K562 (cell line): ENCODE results near the gene PAFAH2. TPM values are rescaled to one million over a fixed set of nuclear protein-coding genes. Genes with fewer than 3 reads are reported as not detected.

Source experiments
- ATAC-seq: fragments of 200-7000 bp; cut with Tn5 transposase; 3 replicates; pipeline ENCODE4 v1.9.1; 2020; ENCODE audit warnings: moderate library complexity
- BruUV-seq: library from RNA; stranded (reverse); fragments of 400-500 nt; replicated peaks from 2 replicates; lab custom pipeline; 2021; lab: Mats Ljungman, UMichigan
- CTCF ChIA-PET: fragments of 300-600 bp; formaldehyde crosslinking; extraction: SDS; loops from one replicate; lab custom pipeline; 2021; ENCODE audit warnings: low intra/inter-chr PET ratio; lab: Yijun Ruan, JAX
- POLR2A ChIA-PET: fragments of 300-600, 350-650 bp; sonication (Branson Sonifier 250); formaldehyde crosslinking; extraction: SDS; loops from one replicate; lab custom pipeline; 2021; ENCODE audit warnings: antibody characterized with exemption, inconsistent platforms; lab: Yijun Ruan, JAX
- DNase-seq, 4 experiments: peaks; one replicate each; pipeline versions ENCODE4 v3.0.0 to v3.0.0-alpha.2; 2011 to 2018; ENCODE audit warnings: low spot score in 3 of 4, mixed read lengths in 3 of 4; ENCODE audit errors: extremely low read depth in 1 of 4
- FAIRE-seq: peaks from 2 replicates; lab custom pipeline; 2011; peaks lifted over from hg19 to GRCh38; lab: Jason Lieb, UNC
- H2AFZ ChIP-seq: 2 replicates; pipeline ENCODE4 v1.6.0; 2011; ENCODE audit warnings: low read depth, low read length, control low read depth, inconsistent platforms
- H3K27ac ChIP-seq: fragments of 200-600 bp; 3 replicates; pipeline ENCODE4 v1.8.0; 2011; ENCODE audit warnings: low read depth, mild to moderate bottlenecking, control low read depth, inconsistent platforms, low read length, moderate library complexity, mixed read lengths; ENCODE audit errors: extremely low read depth
- H3K27me3 ChIP-seq, 2 experiments: fragments of 300-600 bp in 1 of 2; 2 replicates in 1 of 2; 3 replicates in 1 of 2; pipeline versions ENCODE4 v1.6.0 to v1.8.0; 2011; ENCODE audit warnings: inconsistent platforms in 2 of 2, low read length in 2 of 2, mild to moderate bottlenecking in 1 of 2, mixed read lengths in 1 of 2, moderate library complexity in 1 of 2; ENCODE audit not compliant: control insufficient read depth in 2 of 2, insufficient read depth in 2 of 2
- H3K36me3 ChIP-seq: fragments of 300-600 bp; 3 replicates; pipeline ENCODE4 v1.8.0; 2011; ENCODE audit warnings: mild to moderate bottlenecking, low read length, inconsistent platforms; ENCODE audit not compliant: control insufficient read depth, insufficient read depth
- H3K4me1 ChIP-seq, 2 experiments: fragments of 200-600 bp in 1 of 2; replicated peaks in 1 of 2; 2 replicates in 1 of 2; 3 replicates in 1 of 2; pipeline versions ENCODE4 v1.5.1 to v1.8.0; 2011; ENCODE audit warnings: inconsistent platforms in 2 of 2, low read length in 2 of 2, mild to moderate bottlenecking in 1 of 2, mixed read lengths in 1 of 2, moderate library complexity in 1 of 2; ENCODE audit not compliant: control insufficient read depth in 2 of 2, insufficient read depth in 2 of 2
- H3K4me2 ChIP-seq: 2 replicates; pipeline ENCODE4 v1.6.1; 2011; ENCODE audit warnings: low read length, control low read depth, inconsistent platforms, mixed read lengths; ENCODE audit not compliant: insufficient read depth
- H3K4me3 ChIP-seq: fragments of 200-600 bp; sonication (generic), shearing (Covaris generic); 2 replicates; pipeline ENCODE4 v1.5.1; 2016; ENCODE audit warnings: control low read depth, inconsistent platforms
- H3K79me2 ChIP-seq: fragments of 200-600 bp; 3 replicates; pipeline ENCODE4 v1.8.0; 2011; ENCODE audit warnings: low read length, inconsistent platforms; ENCODE audit not compliant: control insufficient read depth, insufficient read depth
- H3K9ac ChIP-seq, 2 experiments: 2 replicates each; pipeline versions ENCODE4 v1.6.0 to v1.6.1; 2011; ENCODE audit warnings: low read depth in 2 of 2, low read length in 2 of 2, control low read depth in 1 of 2, inconsistent platforms in 1 of 2, mild to moderate bottlenecking in 1 of 2, mixed read lengths in 1 of 2; ENCODE audit not compliant: insufficient read depth in 1 of 2
- H3K9me1 ChIP-seq: one replicate; pipeline ENCODE4 v1.6.0; 2011; ENCODE audit warnings: inconsistent platforms, mild to moderate bottlenecking, low read length, moderate library complexity; ENCODE audit not compliant: control insufficient read depth, insufficient read depth
- H3K9me3 ChIP-seq: replicated peaks from 2 replicates; pipeline ENCODE4 v1.5.1; 2011; ENCODE audit warnings: low read depth, low read length, inconsistent platforms; ENCODE audit not compliant: control insufficient read depth, insufficient read depth
- H4K20me1 ChIP-seq: replicated peaks from 2 replicates; pipeline ENCODE4 v1.6.1; 2011; ENCODE audit warnings: low read length, inconsistent platforms, mixed read lengths; ENCODE audit not compliant: control insufficient read depth, insufficient read depth
- ADNP ChIP-seq: fragments of 200-800 bp; sonication (Bioruptor generic); IDR thresholded peaks from 2 replicates; pipeline ENCODE4 v1.6.1; 2016; ENCODE audit warnings: missing genetic modification characterization, missing compliant biosample characterization
- BCOR ChIP-seq: fragments of 450-650 bp; IDR thresholded peaks from 2 replicates; pipeline ENCODE4 v1.6.1; 2016
- CCAR2 ChIP-seq: fragments of 200-400 bp; formaldehyde crosslinking; IDR thresholded peaks from 2 replicates; pipeline ENCODE4 v1.6.1; 2017; ENCODE audit warnings: mild to moderate bottlenecking, low read depth, low read length
- E2F3 ChIP-seq: fragments of 250-450 bp; sonication (Bioruptor Pico); IDR thresholded peaks from 2 replicates; pipeline ENCODE4 v1.4.0; 2020; ENCODE audit warnings: mild to moderate bottlenecking
- GATA2 ChIP-seq: sonication (generic); formaldehyde crosslinking; IDR thresholded peaks from 2 replicates; pipeline ENCODE4 v1.4.0; 2020; ENCODE audit warnings: mild to moderate bottlenecking, missing genetic modification reagents
- HDAC2 ChIP-seq: fragments of 450-650 bp; IDR thresholded peaks from 2 replicates; pipeline ENCODE4 v1.6.1; 2016; ENCODE audit warnings: mild to moderate bottlenecking
- KDM1A ChIP-seq, 2 experiments: fragments of 450-650 bp; IDR thresholded peaks; 2 replicates each; pipeline ENCODE4 v1.6.1; 2016; ENCODE audit warnings: mild to moderate bottlenecking in 2 of 2
- LARP7 ChIP-seq: fragments of 450-650 bp; IDR thresholded peaks from 2 replicates; pipeline ENCODE4 v1.6.1; 2016
- MCM7 ChIP-seq, 2 experiments: fragments of 450-650 bp; IDR thresholded peaks; 2 replicates each; pipeline ENCODE4 v1.6.1; 2016 to 2018
- NR4A1 ChIP-seq, 2 experiments: fragments of 250-450 bp in 1 of 2; fragments of 450-650 bp in 1 of 2; sonication (Bioruptor Pico) in 1 of 2; IDR thresholded peaks; 2 replicates each; pipeline versions ENCODE4 v1.4.0 to v1.6.1; 2016 to 2020; ENCODE audit warnings: mild to moderate bottlenecking in 2 of 2, missing compliant biosample characterization in 1 of 2, missing genetic modification characterization in 1 of 2, moderate library complexity in 1 of 2
- RBM25 ChIP-seq: fragments of 200-400 bp; formaldehyde crosslinking; IDR thresholded peaks from 2 replicates; pipeline ENCODE4 v1.6.1; 2018; ENCODE audit warnings: low read length, low read depth, moderate library complexity; ENCODE audit not compliant: severe bottlenecking
- RCOR1 ChIP-seq, 2 experiments: IDR thresholded peaks; 2 replicates each; pipeline ENCODE4 v1.6.1; 2012; ENCODE audit warnings: low read depth in 2 of 2, low read length in 2 of 2, borderline replicate concordance in 1 of 2, improper control_type of control experiment in 1 of 2
- SMARCA5 ChIP-seq: fragments of 450-650 bp; IDR thresholded peaks from 2 replicates; pipeline ENCODE4 v1.6.1; 2016
- THRAP3 ChIP-seq: fragments of 450-650 bp; IDR thresholded peaks from 2 replicates; pipeline ENCODE4 v1.6.1; 2016; ENCODE audit warnings: mild to moderate bottlenecking, inconsistent platforms, borderline replicate concordance
- TSC22D4 ChIP-seq: fragments of 450-650 bp; IDR thresholded peaks from 2 replicates; pipeline ENCODE4 v1.6.1; 2016; ENCODE audit warnings: missing genetic modification characterization, missing biosample characterization, control low read depth
- ZFP36 ChIP-seq: fragments of 150-350 bp; IDR thresholded peaks from 2 replicates; pipeline ENCODE4 v1.6.1; 2018; ENCODE audit warnings: low read length, low read depth; ENCODE audit not compliant: partially characterized antibody
- WGBS: fragments of 100-300 bp; shearing (Covaris generic); methylation state at CpG from one replicate; pipeline ENCODE4 v1.1.6; 2016; ENCODE audit warnings: low coverage, mixed read lengths; ENCODE audit not compliant: insufficient coverage; ENCODE audit errors: missing lambda C conversion rate; 5-methylcytosine and 5-hydroxymethylcytosine counted together
- in situ Hi-C: fragments of 300-500 bp; cut with MboI; formaldehyde crosslinking; loops from 4 replicates; pipeline ENCODE4 v1.15.0; 2018; ENCODE audit warnings: inconsistent platforms, mixed read lengths
- intact Hi-C: fragments of 100-400 bp; cut with micrococcal nuclease; formaldehyde crosslinking; loops from 2 replicates; pipeline ENCODE4 v1.14.2; 2022
- polyA plus RNA-seq, 8 experiments: library from polyadenylated mRNA; depleted of rRNA in 4 of 8; stranded (reverse) in 5 of 8; unstranded in 3 of 8; fragments of >200 nt; fragmentation: Nextera tagmentation in 2 of 8; fragmentation: Illumina TruSeq in 1 of 8; extraction: Ambion mirVana in 2 of 8; extraction: Trizol in 1 of 8; gene quantifications; 2 replicates each; pipeline versions ENCODE4 v1.2.1 to v1.2.3, GENCODE V29; 2011 to 2014; ENCODE audit warnings: inconsistent platforms in 1 of 8, missing spikeins in 1 of 8
- total RNA-seq, 7 experiments: library from RNA; depleted of rRNA in 6 of 7; stranded (reverse); fragments of >200 nt in 6 of 7; fragmentation: Illumina TruSeq in 2 of 7; extraction: Trizol in 2 of 7; gene quantifications; 2 replicates each; pipeline versions ENCODE4 v1.2.1 to v1.2.3, GENCODE V29; 2011 to 2021; ENCODE audit warnings: low replicate concordance in 1 of 7
- TF ChIP-seq, protein P1 (sequence below): fragments of 450-650 bp; IDR thresholded peaks from 2 replicates; pipeline ENCODE4 v1.6.1; 2017; ENCODE audit warnings: antibody characterized with exemption

PAFAH2 gene
- total and polyA plus RNA-seq, 9 of the 15 experiments (the other 6 are each of a cell fraction or from before 2014, with no cell fraction given): 4.2 to 10.9 (median 6.8) TPM

GRCh38 chr1:26041978-26042377 is 44.1 kb upstream of the PAFAH2 start:
- Histone ChIP-seq H3K9me3 (no peaks in the 10 kb centered on the region), H3K9me1 (no peaks in the 10 kb centered on the region), H3K27me3 (no peaks in the 10 kb centered on the region), H3K4me2 (no peak overlapping the region), H3K27ac (no peak overlapping the region), H2AFZ (no peak overlapping the region), H4K20me1 (no peaks in the 10 kb centered on the region), H3K9ac (peak overlapping the region in 1 of 2 experiments; percentile 56; a peak in 1 of 4 replicates), H3K36me3 (no peaks in the 10 kb centered on the region), H3K4me1 (peaks cover 26 to 55% of the 10 kb centered on the region in 2 experiments; a peak in 4 of 5 replicates), H3K79me2 (no peaks in the 10 kb centered on the region), H3K4me3 (no peak overlapping the region)
- POLR2A ChIA-PET: interaction anchor here (0.6 to 1.4 kb wide), 5 partner anchors 43 to 147 kb away, joined by 3 to 4 read pairs (median 3); no protein-coding TSS in a partner anchor
- 62% methylated on average over 4 of the region's 4 CpGs for WGBS
- intact Hi-C loops: no loop called here
- CTCF ChIA-PET: no interaction called here
- peak; percentile 15 for FAIRE-seq
- in situ Hi-C loops: loop anchor here (5.0 kb wide), 2 partner anchors 65 to 105 kb away; no protein-coding TSS in a partner anchor
- ATAC-seq: no peak
- no peak for DNase-seq
- BruUV-seq: no TSS peak
- TF ChIP-seq RBM25 (peak; percentile 84), TSC22D4 (tag) (no peak), RCOR1 (IDR thresholded peaks at IDR 0.05; ENCODE audit: borderline replicate concordance in 1 of 2, low read depth in 2 of 2, low read length in 2 of 2) (0 out of 4 replicates have a peak, but pooled peaks of 1 of the 2 experiments have one; percentile 5), ZFP36 (peak; percentile 32), SMARCA5 (peak; percentile 71; the same call in 1 of the 2 replicates), THRAP3 (no peak), HDAC2 (peak; percentile 63), LARP7 (no peak), E2F3 (CRISPR knock-in tag) (no peak), ADNP (tag) (peak; percentile 36; the same call in 1 of the 2 replicates), GATA2 (peak; percentile 58), CCAR2 (no peak), NR4A1 (CRISPR knock-in tag; IDR thresholded peaks at IDR 0.05) (no peak), NR4A1 (tag; IDR thresholded peaks at IDR 0.05) (no peak), MCM7 (IDR thresholded peaks at IDR 0.05) (no peak), BCOR (peak; percentile 91), KDM1A (IDR thresholded peaks at IDR 0.05) (peak; percentile 63 to 83; a peak in 3 of 4 replicates)
- TF ChIP-seq, protein P1, sequence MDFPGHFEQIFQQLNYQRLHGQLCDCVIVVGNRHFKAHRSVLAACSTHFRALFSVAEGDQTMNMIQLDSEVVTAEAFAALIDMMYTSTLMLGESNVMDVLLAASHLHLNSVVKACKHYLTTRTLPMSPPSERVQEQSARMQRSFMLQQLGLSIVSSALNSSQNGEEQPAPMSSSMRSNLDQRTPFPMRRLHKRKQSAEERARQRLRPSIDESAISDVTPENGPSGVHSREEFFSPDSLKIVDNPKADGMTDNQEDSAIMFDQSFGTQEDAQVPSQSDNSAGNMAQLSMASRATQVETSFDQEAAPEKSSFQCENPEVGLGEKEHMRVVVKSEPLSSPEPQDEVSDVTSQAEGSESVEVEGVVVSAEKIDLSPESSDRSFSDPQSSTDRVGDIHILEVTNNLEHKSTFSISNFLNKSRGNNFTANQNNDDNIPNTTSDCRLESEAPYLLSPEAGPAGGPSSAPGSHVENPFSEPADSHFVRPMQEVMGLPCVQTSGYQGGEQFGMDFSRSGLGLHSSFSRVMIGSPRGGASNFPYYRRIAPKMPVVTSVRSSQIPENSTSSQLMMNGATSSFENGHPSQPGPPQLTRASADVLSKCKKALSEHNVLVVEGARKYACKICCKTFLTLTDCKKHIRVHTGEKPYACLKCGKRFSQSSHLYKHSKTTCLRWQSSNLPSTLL: no peak
